GM12892 (cell line): Measurements from ENCODE around the gene THADA.

ENCODE experiments used
- DNase-seq: peaks from one replicate; pipeline ENCODE4 v3.0.0; 2011; ENCODE audit not compliant: insufficient read length
- FAIRE-seq: peaks from 2 replicates; lab custom pipeline; 2011; peaks lifted over from hg19 to GRCh38; lab: Jason Lieb, UNC
- POLR2A ChIP-seq: IDR thresholded peaks from 2 replicates; pipeline ENCODE4 v1.6.1; 2011; ENCODE audit warnings: low read depth, low read length, control low read depth
- POLR2AphosphoS5 ChIP-seq: IDR thresholded peaks from 2 replicates; pipeline ENCODE4 v1.6.1; 2011; ENCODE audit warnings: low read depth, low read length, control low read depth
- TAF1 ChIP-seq: IDR thresholded peaks from 2 replicates; pipeline ENCODE4 v1.6.1; 2011; ENCODE audit warnings: low read depth, mild to moderate bottlenecking, control low read depth, low read length, borderline replicate concordance

THADA gene

DNA sequence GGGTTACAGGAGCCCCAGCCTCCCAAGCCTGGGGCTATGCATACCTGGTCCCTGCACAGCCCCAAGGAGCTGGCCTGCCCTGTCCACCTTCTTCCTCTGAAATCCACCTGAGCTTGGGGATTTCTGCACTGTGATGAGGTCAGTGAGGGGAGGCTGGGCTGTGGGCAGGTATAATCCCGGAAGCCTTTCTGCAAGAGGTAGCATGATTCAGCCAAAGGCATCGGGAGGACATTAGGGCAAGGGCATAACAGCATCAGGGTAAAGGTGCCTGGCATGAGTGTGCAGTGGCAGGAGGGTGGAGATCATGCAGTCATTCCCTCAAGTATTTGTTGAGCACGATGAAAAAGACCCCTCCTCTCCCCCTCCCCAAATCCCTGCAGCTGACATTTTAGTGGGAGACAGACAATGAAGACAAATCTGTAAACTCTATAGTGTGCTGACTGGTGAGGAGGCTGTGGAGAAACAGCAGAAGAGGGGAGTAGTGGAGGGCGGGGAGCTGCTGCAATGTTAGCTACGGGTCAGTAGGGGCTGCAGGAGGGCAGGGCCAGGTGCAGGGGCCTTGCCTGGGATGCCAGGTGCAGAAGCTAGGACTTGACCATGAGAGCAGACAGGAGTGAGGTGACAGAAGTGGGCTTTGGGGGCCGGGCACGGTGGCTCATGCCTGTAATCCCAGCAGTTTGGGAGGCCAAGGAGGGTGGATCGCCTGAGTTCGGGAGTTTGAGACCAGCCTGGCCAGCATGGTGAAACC is 388.1 kb downstream of the THADA start:
- DNase-seq, result no peak

DNA sequence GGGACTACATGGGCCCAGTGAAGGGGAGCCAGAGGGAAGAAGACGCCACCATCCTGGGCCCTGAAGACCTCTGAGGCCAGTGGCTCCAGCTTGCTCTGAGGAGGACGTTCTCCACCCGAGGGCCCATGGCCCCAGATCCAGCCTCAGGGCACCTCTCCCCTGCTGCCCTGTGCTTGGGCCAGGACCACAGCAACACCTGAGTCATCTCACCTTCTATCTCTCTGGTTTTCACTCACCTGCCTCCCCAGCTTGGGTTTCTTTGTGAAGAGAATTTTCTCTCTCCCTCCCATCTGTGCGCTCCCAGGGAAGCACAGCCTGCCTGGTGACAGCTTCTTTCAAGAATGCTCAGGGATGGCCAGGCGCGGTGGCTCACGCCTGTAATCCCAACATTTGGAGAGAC is 389.2 kb downstream of the THADA start:
- FAIRE-seq (no peak), DNase-seq (no peak)
- no peak for TF ChIP-seq POLR2A
- no peak for TF ChIP-seq POLR2AphosphoS5
- no peak for TF ChIP-seq TAF1

More for the DNA sequence above, 388.1 kb downstream of the THADA start:
- no peak for FAIRE-seq
- no peak for TF ChIP-seq POLR2A
- TF ChIP-seq TAF1, result no peak
- TF ChIP-seq POLR2AphosphoS5, result no peak

DNA sequence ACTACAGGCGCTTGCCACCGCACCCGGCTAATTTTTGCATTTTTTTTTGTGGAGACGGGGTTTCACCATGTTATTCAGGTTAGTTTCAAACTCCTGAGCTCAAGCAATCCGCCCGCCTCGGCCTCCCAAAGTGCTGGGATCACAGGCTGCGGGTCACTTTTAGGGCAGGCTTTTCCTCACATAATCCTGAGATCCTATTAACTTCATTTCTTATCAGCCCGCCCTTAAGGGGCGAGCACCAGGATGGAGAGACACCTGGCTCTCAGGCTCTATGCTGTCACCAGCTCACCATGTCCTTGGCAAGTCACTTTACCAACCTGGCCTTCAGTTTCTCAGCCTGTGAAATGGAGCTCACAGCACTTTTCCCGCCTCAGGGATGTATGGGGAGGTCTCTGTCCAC is 392.5 kb downstream of the THADA start:
- FAIRE-seq (no peak), DNase-seq (no peak)
- TF ChIP-seq POLR2A, result no peak
- no peak for TF ChIP-seq POLR2AphosphoS5
- no peak for TF ChIP-seq TAF1

DNA sequence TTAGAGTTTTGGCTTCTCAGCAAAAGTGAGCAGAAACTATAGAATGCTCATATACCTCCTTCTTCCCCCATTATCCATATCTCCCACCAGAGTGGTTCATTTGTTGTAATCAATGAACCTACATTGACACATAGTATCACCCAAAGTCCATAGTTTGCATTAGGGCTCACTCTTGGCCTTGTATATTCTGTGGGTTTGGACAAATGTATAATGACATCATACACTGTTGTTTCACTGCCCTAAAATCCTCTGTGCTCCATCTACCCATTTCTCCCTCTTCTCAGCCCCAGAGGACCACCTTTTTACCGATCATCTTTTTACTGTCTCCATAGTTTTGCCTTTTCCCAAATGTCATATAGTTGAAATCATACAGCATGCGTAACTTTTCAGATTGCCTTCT is 393.5 kb downstream of the THADA start:
- no peak for FAIRE-seq
- TF ChIP-seq POLR2A (no peak), POLR2AphosphoS5 (no peak), TAF1 (no peak)
- DNase-seq, result no peak

DNA sequence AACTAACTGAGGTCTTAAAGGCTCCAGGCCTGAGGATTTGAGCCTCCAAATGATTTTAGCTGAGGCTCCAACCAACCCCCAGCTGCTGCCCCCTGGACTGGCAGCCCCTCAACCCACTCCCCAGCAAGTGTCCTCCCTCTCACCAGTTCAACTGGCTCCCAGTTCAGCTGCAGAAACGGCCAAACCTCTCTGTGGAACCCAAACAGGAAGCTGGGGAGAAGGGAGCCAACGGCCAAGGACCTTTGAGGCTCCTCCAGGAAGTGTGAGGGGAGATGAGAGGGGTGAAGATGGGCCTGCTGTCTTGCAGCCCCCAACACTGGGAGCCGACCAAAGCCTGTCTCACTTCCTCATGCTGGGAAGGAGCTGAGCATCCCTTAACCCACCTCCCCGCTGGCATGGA is 394.3 kb downstream of the THADA start:
- no peak for DNase-seq
- no peak for FAIRE-seq
- no peak for TF ChIP-seq TAF1
- no peak for TF ChIP-seq POLR2AphosphoS5
- TF ChIP-seq POLR2A, result no peak

DNA sequence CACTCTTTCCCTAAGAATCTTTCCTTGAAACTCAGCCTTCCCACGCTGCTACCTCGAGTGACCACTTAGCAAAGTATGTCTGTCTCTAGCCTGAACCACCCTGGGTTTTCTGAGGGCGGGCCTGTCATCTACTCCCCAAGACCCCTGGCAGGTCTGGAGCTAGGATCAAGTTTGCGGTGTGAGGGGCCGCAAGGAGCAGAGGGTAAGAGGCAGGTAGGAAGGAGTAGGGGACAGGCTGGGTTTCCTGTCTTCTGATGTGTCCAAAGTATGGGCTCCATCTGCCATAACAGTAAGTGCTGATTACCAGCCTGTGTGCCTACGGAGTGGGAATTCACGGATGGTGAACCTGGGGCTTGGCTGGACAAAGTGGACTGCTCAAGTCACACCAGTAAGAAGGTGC is 394.8 kb downstream of the THADA start:
- no peak for DNase-seq
- TF ChIP-seq POLR2AphosphoS5, result no peak
- TF ChIP-seq TAF1, result no peak
- no peak for TF ChIP-seq POLR2A
- no peak for FAIRE-seq

DNA sequence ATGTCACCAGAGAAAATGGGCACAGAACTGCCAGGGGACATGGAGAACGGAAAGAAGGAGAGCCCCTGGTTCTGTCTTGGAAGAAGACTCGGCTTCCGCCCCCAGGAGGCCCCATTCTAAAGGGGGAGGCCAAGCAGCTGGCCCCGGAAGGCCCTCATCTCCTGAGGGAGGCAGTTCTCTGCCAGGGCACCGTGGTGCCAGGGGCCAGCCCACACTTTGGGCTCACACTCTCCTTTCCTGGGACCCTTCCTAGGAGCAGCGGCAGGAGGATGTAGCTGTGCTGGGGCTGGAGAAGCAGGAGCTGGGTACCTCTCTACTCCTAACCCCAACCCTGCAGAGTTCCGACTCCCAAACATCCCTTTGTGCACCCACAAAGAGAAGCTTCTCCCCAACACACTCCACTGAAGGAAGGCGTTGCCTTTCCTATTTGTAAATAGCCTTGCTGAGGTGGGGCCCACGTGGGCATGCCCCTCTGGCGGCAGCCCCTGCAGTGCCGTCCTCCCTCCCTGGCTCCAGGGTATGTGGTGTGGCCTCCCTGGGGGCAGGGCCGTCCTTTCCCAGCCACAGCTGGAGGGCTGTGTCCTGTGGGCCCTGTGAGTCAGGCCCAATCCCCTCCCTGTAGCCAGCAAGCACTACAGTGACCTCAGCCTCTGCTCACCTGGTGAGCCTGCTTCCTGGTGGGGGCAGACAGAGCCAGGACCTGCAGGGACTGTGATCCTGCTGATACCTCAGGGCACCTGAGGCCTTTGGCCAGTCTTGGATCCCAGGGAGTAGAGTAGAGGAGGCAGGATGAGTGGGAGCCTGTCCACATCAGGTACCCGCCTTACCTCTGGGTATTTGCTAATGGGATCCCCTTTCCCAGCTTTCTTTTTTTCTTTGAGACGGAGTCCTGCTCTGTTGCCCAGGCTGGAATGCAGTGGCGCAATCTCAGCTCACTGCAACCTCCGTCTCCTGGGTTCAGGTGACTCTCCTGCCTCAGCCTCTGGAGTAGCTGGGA is 396.0 kb downstream of the THADA start:
- no peak for TF ChIP-seq POLR2AphosphoS5
- no peak for TF ChIP-seq TAF1
- no peak for TF ChIP-seq POLR2A
- FAIRE-seq (no peak), DNase-seq (no peak)

DNA sequence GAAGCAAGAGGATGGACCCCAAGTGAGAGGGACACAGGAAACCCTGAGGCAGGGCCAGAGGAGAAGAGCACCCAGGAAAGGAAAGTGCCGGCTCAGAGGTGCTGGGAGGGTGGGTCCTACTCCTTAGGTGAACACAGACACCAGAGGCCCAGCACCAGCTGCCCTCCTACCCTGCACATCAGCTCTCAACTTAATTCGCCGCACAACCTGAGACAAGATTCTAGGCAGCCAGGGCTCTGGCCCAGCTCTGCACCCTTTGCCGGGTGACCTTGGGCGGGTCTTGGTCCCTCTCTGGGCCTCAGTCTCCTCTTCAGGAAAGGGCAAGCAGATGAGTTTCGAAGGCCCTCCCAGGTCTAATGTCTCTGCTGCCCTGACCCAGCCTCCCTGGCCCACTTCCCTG is 397.6 kb downstream of the THADA start:
- FAIRE-seq (no peak), DNase-seq (no peak)
- TF ChIP-seq POLR2AphosphoS5, result no peak
- TF ChIP-seq TAF1, result no peak
- TF ChIP-seq POLR2A, result no peak

DNA sequence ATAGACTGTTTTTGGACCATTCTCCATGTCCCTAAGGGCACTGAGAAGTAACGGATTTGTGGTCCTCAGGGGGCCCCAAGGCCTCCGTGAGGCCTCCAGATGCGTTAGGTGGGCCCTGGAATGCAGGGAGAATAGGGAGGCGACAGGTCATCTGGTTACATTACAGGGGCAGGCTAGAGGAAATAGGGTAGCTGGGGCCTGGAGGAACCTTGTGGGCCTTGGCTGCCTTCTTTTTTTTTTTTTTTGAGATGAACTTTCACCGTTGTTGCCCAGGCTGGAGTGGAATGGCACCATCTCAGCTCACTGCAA is 398.3 kb downstream of the THADA start:
- no peak for FAIRE-seq

DNA sequence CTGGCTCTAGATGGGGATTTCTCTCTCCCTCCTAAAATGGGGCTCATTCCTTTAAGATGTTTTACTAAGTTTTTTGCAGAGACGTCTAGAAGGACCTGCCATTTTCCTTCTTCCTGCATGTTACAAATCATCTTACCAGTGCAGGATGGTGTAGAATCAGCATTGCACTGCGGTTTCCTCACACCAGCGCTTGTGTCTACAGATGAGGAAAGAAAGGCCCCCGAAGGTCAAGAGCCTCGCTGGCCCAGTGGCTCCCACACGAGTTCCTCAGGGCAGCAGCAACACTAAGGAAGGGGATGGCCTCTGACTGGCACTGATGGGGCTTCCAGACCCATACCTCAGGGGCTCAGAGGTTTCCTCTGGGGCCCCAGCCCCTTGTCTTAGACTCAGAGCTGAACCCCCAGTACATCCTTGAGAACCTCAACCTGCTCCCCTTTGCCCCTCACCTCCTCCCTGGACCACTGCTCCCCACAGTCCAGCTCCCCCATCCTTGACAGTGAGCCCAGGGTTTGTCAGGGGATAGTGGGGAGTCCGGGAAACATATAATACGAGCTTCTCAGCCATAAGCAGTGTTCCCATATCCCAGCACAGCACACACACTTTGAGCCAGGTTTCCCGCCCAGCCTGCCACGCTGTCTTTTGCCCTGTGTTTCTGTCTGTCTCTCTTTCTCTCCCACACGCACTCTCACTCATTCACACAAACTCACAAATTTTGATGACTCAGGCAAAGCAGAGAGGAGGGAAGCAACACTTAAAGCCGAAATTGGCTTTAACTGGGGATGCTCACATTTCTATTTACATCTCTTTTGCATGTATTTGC is 398.9 kb downstream of the THADA start:
- no peak for FAIRE-seq
- DNase-seq, result no peak
- TF ChIP-seq TAF1 (no peak), POLR2A (no peak), POLR2AphosphoS5 (no peak)

More for the DNA sequence above, 398.3 kb downstream of the THADA start:
- TF ChIP-seq POLR2A (no peak), POLR2AphosphoS5 (no peak), TAF1 (no peak)
- DNase-seq, result no peak

DNA sequence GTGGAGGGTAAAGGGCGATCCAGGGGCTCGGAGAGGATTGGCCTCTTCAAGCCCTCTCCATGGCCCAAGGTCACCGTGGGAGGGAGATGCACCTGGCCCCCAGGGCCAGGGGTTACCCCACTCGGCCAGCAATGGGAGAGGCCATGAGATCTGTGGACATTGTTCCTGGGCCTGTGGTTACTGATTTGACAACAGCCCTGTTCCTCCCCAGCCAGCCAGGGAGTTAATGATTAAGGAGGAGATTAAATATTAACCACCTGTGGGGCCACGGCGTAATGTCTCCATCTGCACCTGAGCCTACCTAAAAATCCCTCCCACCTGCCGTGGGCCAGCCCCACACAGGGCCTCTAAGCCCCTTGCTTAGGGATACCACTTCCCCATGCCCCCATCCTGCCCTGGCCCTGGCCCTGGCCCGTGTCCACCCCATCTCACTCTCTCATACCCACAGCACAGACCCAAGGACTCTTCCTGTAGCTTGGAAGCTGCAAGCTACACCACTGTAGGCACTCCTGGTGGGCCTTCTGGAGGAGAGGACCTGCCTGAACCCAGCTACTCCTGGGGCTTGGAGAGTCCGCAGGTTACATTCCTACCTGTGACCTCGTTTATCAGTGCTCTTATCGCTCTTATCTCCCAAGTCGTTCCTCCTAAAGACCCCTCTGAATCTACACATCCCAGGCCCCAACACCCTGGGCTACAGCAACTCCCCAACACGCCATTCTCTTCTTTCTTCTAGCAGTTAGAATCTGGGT is 401.5 kb downstream of the THADA start:
- no peak for DNase-seq
- no peak for FAIRE-seq
- TF ChIP-seq TAF1 (no peak), POLR2A (no peak), POLR2AphosphoS5 (no peak)
